SKM-1 (cell line): ENCODE measurements around the gene EID1.
"Not testable (repeated sequence)": the region's sequence is repeated elsewhere in the genome, so short reads cannot be mapped to it uniquely, and the experiment has no call there.

ENCODE experiments used
- DNase-seq: peaks from one replicate; lab custom pipeline; 2025; ENCODE audit not compliant: unreplicated experiment; lab: John Stamatoyannopoulos, UW

The EID1 gene

DNA sequence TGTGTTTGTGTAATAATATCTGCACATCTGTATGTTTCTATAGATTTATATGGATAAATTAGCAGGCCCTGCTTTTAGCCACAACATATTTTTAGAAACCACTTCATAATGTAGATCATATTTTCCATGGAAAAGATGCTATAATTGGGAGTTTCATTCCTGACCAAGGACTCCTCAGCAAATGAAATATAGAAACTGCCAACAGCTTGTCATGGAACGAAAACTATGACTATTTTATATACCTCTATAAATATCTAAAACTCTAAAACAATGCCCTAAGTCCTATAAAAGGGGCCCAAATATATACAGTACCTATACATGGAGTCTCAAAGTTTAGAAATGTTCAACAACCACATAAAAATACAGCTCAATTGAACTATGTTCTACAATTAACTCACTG, 27.9 kb downstream of the EID1 start:
- DNase-seq, result no peak

DNA sequence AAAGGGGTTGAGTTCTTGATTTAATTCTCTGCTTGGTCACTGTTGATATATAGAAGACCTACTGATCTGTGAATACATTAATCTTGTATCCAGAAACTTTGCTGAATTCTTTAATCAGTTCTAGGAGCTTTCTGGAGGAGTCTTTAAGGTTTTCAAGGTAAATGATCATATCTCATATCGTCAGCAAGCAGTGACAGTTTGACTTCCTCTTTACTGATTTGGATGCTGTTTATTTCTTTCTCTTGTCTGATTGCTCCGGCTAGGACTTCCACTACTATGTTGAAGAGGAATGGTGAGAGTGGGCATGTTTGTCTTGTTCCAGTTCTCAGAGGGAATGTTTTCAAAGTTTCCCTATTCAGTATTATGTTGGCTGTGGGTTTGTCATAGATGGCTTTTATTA, 31.4 kb downstream of the EID1 start:
- not testable (repeated sequence) for DNase-seq

DNA sequence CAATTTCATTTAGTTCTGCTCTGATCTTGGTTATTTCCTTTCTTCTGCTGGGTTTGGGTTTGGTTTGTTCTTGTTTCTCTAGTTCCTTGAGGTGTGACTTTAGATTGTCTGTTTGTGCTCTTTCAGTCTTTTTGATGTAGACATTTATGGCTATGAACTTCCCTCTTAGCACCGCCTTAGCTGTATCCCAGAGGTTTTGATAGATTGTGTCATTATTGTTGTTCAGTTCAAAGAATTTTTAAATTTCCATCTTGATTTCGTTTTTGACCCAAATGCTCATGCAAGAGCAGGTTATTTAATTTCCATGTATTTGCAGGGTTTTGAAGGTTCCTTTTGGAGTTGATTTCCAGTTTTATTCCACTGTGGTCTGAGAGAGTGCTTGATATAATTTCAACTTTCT, 32.6 kb downstream of the EID1 start:
- not testable (repeated sequence) for DNase-seq

DNA sequence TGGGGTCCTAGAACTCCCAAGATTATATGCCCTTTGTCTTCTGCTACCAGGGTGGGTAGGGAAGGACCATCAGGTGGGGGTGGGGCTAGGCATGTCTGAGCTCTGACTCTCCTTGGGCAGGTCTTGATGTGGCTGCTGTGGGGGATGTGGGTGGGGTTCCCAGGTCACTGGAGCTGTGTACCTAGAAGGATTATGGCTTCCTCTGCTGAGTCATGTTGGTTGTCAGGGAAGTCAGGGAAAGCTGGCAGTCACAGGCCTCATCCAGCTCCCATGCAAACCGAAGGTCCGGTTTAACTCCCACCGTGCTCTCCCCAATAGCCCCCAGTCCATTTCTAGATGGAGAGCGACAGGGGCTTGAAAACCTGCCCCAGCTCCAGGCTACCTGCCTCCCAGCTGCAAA, 35.2 kb downstream of the EID1 start:
- no peak for DNase-seq

DNA sequence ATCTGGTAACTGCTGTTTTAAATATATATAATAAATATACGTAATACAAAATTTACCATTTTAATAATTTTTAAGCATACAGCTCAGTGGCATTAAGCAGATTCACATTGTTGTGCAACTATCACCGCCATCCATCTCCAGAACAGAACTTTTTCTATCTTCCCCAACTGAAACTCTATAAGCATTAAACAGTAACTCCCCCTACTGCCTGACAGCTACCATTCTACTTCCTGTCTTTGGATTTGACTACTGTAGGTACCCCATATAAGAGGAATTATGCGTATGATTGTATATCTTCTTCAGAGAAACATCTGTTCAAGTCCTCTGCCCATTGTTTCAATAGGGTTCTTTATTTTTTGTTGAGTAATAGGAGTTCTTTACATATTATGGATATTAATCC, 36.8 kb downstream of the EID1 start:
- DNase-seq, result no peak

DNA sequence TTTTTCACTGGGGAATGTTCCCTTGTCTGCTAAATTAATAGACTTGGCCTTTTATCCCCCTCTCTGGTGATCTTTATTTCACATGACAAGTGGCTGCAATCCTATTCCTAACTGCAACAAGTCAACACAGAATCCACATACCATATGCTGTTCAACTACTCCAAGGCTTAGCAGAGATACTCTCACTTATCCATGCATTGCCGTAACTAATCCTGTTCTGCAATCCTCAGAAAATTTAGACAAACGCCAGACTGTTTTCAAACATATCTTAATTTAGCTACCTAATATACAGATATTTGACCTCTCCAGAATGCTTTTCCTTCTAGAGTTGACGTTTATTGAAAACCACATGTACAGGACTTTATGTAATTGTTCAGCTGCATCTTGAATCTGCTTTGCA, 37.9 kb downstream of the EID1 start:
- DNase-seq, result no peak

DNA sequence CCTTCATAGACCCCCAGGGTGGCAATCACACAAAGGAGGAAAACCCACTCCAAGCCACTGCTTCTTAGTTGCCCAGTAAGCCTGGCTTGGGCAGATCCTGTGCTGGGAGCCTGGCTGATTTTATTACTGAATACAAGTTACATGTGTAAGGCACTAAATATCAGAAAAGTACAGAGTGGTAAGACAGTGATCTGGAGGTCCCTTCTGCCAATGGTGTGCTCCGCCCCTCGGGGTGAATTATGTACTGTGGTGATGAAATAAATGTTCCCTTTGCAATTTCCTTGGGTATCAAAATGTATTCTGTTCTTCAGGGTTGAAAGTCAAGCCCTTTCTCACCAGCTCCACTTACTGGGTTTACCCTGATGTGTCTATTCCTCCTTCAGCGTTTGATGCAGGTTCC, 38.8 kb downstream of the EID1 start:
- DNase-seq, result no peak

DNA sequence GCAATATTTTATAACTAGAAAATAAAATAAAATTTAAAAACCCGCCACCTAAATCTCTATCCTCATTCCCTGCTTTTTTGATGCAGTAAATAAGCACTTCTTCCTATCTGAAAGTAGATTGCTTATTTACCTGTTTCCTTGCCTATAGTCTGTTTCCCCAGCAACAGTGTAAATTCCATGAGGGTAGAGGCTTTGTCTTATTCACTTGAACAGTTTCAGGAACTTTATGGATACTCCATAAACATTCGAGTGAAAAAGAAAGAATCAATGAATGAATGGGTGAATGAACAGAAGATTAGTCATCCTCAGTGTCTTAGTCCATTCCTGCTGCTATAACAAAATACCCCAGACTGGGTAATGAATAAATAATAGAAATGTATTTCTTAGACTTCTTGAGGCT, 44.1 kb downstream of the EID1 start:
- no peak for DNase-seq

DNA sequence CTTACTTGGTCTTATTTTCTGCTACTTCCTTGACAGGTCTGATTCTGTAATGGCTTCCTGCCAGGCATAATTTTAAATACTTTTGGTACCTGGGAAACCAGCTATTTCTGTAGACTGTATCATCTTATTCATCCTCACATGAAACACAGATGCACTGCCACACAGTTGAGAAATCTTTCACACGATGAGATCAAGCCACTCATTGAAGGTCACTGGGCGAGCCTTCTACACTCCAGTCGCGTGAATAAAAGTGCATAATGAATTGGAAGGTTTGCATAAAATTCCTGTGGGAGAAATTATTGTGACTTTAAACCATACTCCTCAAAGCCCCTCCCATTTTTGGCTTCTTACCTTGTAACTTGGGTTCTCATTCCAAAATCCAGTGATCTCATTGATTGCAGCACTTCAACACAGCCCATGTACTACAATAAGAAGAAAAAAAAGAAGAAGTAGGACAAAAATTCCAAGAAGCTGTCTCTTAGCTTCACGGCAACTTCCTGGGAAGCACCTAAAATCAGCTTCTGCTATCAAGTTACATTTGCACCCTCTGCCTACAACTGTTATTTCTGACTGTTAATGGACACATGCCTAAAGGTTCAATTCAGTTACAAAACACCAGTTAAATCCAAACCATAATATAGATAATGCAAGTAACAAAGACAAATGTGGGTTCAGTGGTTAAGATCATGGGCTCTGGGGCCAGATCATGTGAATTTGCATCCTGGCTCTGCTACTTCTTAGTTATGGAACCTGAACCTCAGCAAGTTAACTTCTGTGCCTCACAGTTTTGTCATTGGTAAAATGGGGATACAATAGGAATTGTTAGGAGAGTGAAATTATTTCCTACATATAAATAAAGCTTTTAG, 46.8 kb downstream of the EID1 start:
- no peak for DNase-seq

DNA sequence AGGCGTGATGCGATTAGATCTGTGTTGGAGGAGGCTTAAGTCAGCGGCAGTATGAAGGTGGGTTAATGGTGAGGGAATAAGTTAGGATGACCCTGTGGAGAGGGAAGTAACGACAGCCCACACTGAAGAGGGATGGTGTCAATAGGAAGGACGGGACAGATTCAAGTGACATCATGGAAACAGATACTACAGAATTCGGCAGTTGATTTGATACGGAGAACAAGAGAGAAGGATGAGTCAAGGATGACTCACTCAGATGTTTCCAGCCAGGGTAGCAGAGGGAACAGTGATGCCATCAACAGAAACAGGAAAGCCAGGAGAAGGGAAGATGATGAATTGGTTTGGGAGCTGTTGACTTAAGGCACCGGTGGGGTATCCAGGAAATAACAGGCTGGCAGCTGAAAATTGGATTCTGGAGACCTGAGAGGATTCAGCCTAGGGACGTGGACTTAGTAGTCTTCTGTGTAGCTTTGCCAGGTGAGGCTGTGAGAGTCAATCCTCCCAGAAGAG, 47.8 kb downstream of the EID1 start:
- no peak for DNase-seq

DNA sequence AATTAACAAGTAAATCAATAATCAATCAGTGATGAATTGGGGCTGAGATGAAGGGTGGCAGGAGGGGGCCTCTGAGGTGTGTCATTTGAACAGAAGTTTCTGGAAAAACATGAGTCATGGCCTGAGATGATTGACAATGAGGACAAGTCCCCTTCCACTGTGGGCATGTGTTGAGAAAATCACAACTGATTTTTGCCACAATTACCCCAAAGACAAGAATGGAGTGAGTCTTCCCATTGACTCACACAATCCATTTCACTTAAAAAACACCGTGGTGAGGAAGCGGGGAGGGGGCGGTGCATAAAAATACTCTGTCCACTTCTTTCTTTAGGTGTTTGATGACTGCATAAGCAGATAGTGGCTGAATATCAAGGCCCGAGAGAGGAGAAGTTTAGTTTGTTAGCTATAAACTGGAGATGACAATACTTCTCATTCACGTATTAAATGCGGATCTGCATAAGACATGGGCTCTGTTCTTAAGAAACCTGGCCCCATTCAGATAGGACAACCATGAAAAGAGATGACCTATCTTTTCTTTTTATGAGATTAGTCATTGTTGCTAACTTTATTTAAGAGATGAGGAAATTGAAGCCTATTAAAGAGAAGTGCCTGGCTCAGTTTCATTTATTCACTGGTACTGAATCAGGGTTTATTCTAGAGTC, 51.1 kb downstream of the EID1 start:
- no peak for DNase-seq

DNA sequence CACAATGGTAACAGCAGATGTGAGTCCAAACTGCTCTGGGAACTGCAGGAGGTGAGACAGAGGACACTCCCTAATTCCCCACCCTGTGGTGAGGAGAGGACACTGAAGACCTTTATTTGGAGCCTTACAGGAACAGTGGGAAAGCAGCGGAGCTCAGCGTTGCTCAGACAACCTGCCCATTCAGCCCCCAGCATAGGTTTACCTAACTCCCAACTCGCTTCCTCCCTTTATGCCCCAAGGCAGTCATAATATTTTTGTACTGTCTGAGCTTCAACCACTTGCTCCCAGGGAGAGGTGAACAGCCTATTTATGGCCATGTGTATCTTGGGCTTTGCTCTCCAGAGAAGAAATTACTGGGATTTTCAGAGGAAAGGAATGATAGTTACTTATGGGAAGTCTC, 51.7 kb downstream of the EID1 start:
- no peak for DNase-seq
